ENCODE data around the gene IFNA17.
"Not testable (repeated sequence)": the region's sequence is repeated elsewhere in the genome, so short reads cannot be mapped to it uniquely, and the experiment has no call there.

- TF ChIP-seq CTCF (IDR thresholded peaks at IDR 0.05): peak in 1 of 3 experiments; percentile 19
- TF ChIP-seq POLR2A (IDR thresholded peaks at IDR 0.05): not testable (repeated sequence)
These were observed 7.7 kb upstream of the IFNA17 start for GRCh38 chr9:21235468-21236359.

All from testis (tissue), 2 donors.